IgD-negative memory B cell (primary cell): Measurements from ENCODE around the gene FGGY. TPM values are rescaled to one million over a fixed set of nuclear protein-coding genes. Genes with fewer than 3 reads are reported as not detected.
"Not testable (repeated sequence)": the region's sequence is repeated elsewhere in the genome, so short reads cannot be mapped to it uniquely, and the experiment has no call there.

ENCODE experiments used
- H3K27ac Mint-ChIP-seq, 3 donors: one replicate each; pipeline ENCODE4 v1.8.0; 2020 to 2022; ENCODE audit warnings: mild to moderate bottlenecking in 3 of 3, mixed read lengths in 3 of 3, moderate library complexity in 1 of 3
- H3K27me3 Mint-ChIP-seq: one replicate; pipeline ENCODE4 v1.8.0; 2021; ENCODE audit warnings: mixed read lengths
- H3K36me3 Mint-ChIP-seq: one replicate; pipeline ENCODE4 v1.8.0; 2020; ENCODE audit warnings: mild to moderate bottlenecking, mixed read lengths
- H3K4me1 Mint-ChIP-seq, 3 donors: one replicate each; pipeline ENCODE4 v1.8.0; 2020 to 2022; ENCODE audit warnings: mixed read lengths in 3 of 3, mild to moderate bottlenecking in 1 of 3
- H3K4me3 Mint-ChIP-seq, 4 donors: one replicate each; pipeline ENCODE4 v1.8.0; 2020 to 2022; ENCODE audit warnings: mild to moderate bottlenecking in 4 of 4, mixed read lengths in 4 of 4, moderate library complexity in 3 of 4
- H3K9me3 Mint-ChIP-seq, 3 donors: one replicate each; pipeline ENCODE4 v1.8.0; 2020 to 2021; ENCODE audit warnings: mixed read lengths in 3 of 3, mild to moderate bottlenecking in 1 of 3
- polyA plus RNA-seq: library from polyadenylated mRNA; unstranded; fragments of 300-500 nt; fragmentation: Illumina TruSeq; gene quantifications from one replicate; pipeline ENCODE4 v1.2.3, GENCODE V29; 2021

Gene FGGY
- polyA plus RNA-seq, 1 donor from 2014 or later, result 6.1 TPM

GRCh38 chr1:59453297-59453968, 156.5 kb downstream of the FGGY start:
- Mint-ChIP-seq H3K36me3 (peaks cover 3% of the 10 kb centered on the region), H3K4me1 (peaks cover 1 to 6% (median 6%) of the 10 kb centered on the region in 3 donors), H3K4me3 (peak overlapping the region in 2 of 4 donors; percentile 4 to 19), H3K27me3 (peaks cover 2% of the 10 kb centered on the region), H3K27ac (peak overlapping the region in 1 of 3 donors; percentile 28), H3K9me3 (no peaks in the 10 kb centered on the region)

GRCh38 chr1:59455206-59455605, 158.3 kb downstream of the FGGY start:
- Mint-ChIP-seq H3K36me3 (peaks cover 7% of the 10 kb centered on the region), H3K4me1 (peaks cover 1 to 6% (median 6%) of the 10 kb centered on the region in 3 donors), H3K9me3 (peaks cover 0 to 5% (median 4%) of the 10 kb centered on the region in 3 donors), H3K27ac (no peak overlapping the region), H3K4me3 (no peak overlapping the region), H3K27me3 (peaks cover 2% of the 10 kb centered on the region)

GRCh38 chr1:59457786-59458185, 160.9 kb downstream of the FGGY start:
- H3K4me1 Mint-ChIP-seq, result peaks cover 1 to 6% (median 6%) of the 10 kb centered on the region in 3 donors
- no peak overlapping the region for H3K27ac Mint-ChIP-seq
- no peak overlapping the region for H3K4me3 Mint-ChIP-seq
- peaks cover 0 to 5% (median 4%) of the 10 kb centered on the region in 3 donors for H3K9me3 Mint-ChIP-seq
- peaks cover 10% of the 10 kb centered on the region for H3K36me3 Mint-ChIP-seq
- peaks cover 2% of the 10 kb centered on the region for H3K27me3 Mint-ChIP-seq

GRCh38 chr1:59458884-59459283, 162.0 kb downstream of the FGGY start:
- Mint-ChIP-seq H3K36me3 (peaks cover 10% of the 10 kb centered on the region), H3K27ac (no peak overlapping the region), H3K4me3 (no peak overlapping the region), H3K9me3 (peaks cover 0 to 5% (median 4%) of the 10 kb centered on the region in 3 donors), H3K27me3 (no peaks in the 10 kb centered on the region), H3K4me1 (peaks cover under 1 to 1% (median under 1%) of the 10 kb centered on the region in 3 donors)

- H3K36me3 Mint-ChIP-seq, H3K27ac Mint-ChIP-seq, H3K4me1 Mint-ChIP-seq, H3K4me3 Mint-ChIP-seq, H3K27me3 Mint-ChIP-seq: not testable (repeated sequence)
- H3K9me3 Mint-ChIP-seq, result peaks cover 2 to 14% (median 5%) of the 10 kb centered on the region in 3 donors
These were observed 166.0 kb downstream of the FGGY start for GRCh38 chr1:59462942-59463341.

- H3K4me3 Mint-ChIP-seq, H3K27ac Mint-ChIP-seq: not testable (repeated sequence)
These were observed 168.6 kb downstream of the FGGY start for GRCh38 chr1:59465478-59465877.

GRCh38 chr1:59468828-59469428, 172.0 kb downstream of the FGGY start:
- Mint-ChIP-seq H3K27ac (no peak overlapping the region), H3K9me3 (peaks cover 3 to 22% (median 8%) of the 10 kb centered on the region in 3 donors)

More at GRCh38 chr1:59465478-59465877, 168.6 kb downstream of the FGGY start:
- H3K36me3 Mint-ChIP-seq, H3K27me3 Mint-ChIP-seq, H3K4me1 Mint-ChIP-seq: not testable (repeated sequence)
- H3K9me3 Mint-ChIP-seq, result peaks cover 3 to 19% (median 5%) of the 10 kb centered on the region in 3 donors

GRCh38 chr1:59471991-59472570, 175.2 kb downstream of the FGGY start:
- Mint-ChIP-seq H3K36me3 (peaks cover 13% of the 10 kb centered on the region), H3K9me3 (peaks cover 1 to 12% (median 8%) of the 10 kb centered on the region in 3 donors)
- H3K27me3 Mint-ChIP-seq, H3K4me3 Mint-ChIP-seq, H3K4me1 Mint-ChIP-seq, H3K27ac Mint-ChIP-seq: not testable (repeated sequence)

More at GRCh38 chr1:59468828-59469428, 172.0 kb downstream of the FGGY start:
- Mint-ChIP-seq H3K4me3 (no peak overlapping the region), H3K36me3 (peaks cover 10% of the 10 kb centered on the region), H3K4me1 (peaks cover 0 to 8% (median 7%) of the 10 kb centered on the region in 3 donors), H3K27me3 (no peaks in the 10 kb centered on the region)

- Mint-ChIP-seq H3K36me3 (peaks cover 15% of the 10 kb centered on the region), H3K27ac (no peak overlapping the region), H3K27me3 (no peaks in the 10 kb centered on the region), H3K4me1 (peaks cover 0 to 2% (median 0%) of the 10 kb centered on the region in 3 donors), H3K4me3 (no peak overlapping the region), H3K9me3 (peaks cover under 1 to 12% (median 6%) of the 10 kb centered on the region in 3 donors)
These were observed 176.9 kb downstream of the FGGY start for GRCh38 chr1:59473831-59474230.

- no peak overlapping the region for H3K4me3 Mint-ChIP-seq
- no peaks in the 10 kb centered on the region for H3K27me3 Mint-ChIP-seq
- no peak overlapping the region for H3K27ac Mint-ChIP-seq
- H3K36me3 Mint-ChIP-seq, result peaks cover 11% of the 10 kb centered on the region
- peaks cover 0 to 12% (median 6%) of the 10 kb centered on the region in 3 donors for H3K9me3 Mint-ChIP-seq
- H3K4me1 Mint-ChIP-seq, result peaks cover 0 to 2% (median 0%) of the 10 kb centered on the region in 3 donors
These were observed 177.6 kb downstream of the FGGY start for GRCh38 chr1:59474496-59474895.

GRCh38 chr1:59475737-59476136, 178.8 kb downstream of the FGGY start:
- H3K4me1 Mint-ChIP-seq, result peaks cover 0 to 2% (median 0%) of the 10 kb centered on the region in 3 donors
- peaks cover 0 to 3% (median 3%) of the 10 kb centered on the region in 3 donors for H3K9me3 Mint-ChIP-seq
- peaks cover 11% of the 10 kb centered on the region for H3K36me3 Mint-ChIP-seq
- H3K4me3 Mint-ChIP-seq, result no peak overlapping the region
- H3K27me3 Mint-ChIP-seq, result no peaks in the 10 kb centered on the region
- H3K27ac Mint-ChIP-seq, result no peak overlapping the region

- H3K27me3 Mint-ChIP-seq, result no peaks in the 10 kb centered on the region
- H3K9me3 Mint-ChIP-seq, result no peaks in the 10 kb centered on the region
- peaks cover 7% of the 10 kb centered on the region for H3K36me3 Mint-ChIP-seq
- H3K27ac Mint-ChIP-seq, result no peak overlapping the region
- H3K4me3 Mint-ChIP-seq, result no peak overlapping the region
- H3K4me1 Mint-ChIP-seq, result peaks cover 2 to 7% (median 5%) of the 10 kb centered on the region in 3 donors
These were observed 180.4 kb downstream of the FGGY start for GRCh38 chr1:59477286-59477685.

- peaks cover 6% of the 10 kb centered on the region for H3K36me3 Mint-ChIP-seq
- H3K27me3 Mint-ChIP-seq, result no peaks in the 10 kb centered on the region
- H3K4me3 Mint-ChIP-seq, result no peak overlapping the region
- no peak overlapping the region for H3K27ac Mint-ChIP-seq
- no peaks in the 10 kb centered on the region for H3K9me3 Mint-ChIP-seq
- H3K4me1 Mint-ChIP-seq, result peaks cover 2 to 10% (median 7%) of the 10 kb centered on the region in 3 donors
These were observed 181.0 kb downstream of the FGGY start for GRCh38 chr1:59477867-59478266.

- no peaks in the 10 kb centered on the region for H3K9me3 Mint-ChIP-seq
- H3K27me3 Mint-ChIP-seq, result no peaks in the 10 kb centered on the region
These were observed 181.9 kb downstream of the FGGY start for GRCh38 chr1:59478822-59479221.

GRCh38 chr1:59480188-59480888, 183.4 kb downstream of the FGGY start:
- Mint-ChIP-seq H3K27ac (no peak overlapping the region), H3K4me1 (peaks cover 15 to 26% (median 22%) of the 10 kb centered on the region in 3 donors), H3K36me3 (peaks cover 7% of the 10 kb centered on the region), H3K4me3 (no peak overlapping the region), H3K9me3 (no peaks in the 10 kb centered on the region), H3K27me3 (no peaks in the 10 kb centered on the region)

More at GRCh38 chr1:59478822-59479221, 181.9 kb downstream of the FGGY start:
- Mint-ChIP-seq H3K4me3 (no peak overlapping the region), H3K4me1 (peaks cover 9 to 20% (median 16%) of the 10 kb centered on the region in 3 donors), H3K27ac (no peak overlapping the region), H3K36me3 (peaks cover 6% of the 10 kb centered on the region)
